Activated gamma-delta T cell treated with anti-CD3 and anti-CD28 coated beads, Interleukin-2, amount 50 U/mL, for 16 hours (primary cell): ENCODE data around the gene CHRNG.
"Not testable (repeated sequence)": the region's sequence is repeated elsewhere in the genome, so short reads cannot be mapped to it uniquely, and the experiment has no call there.

Experiments
- DNase-seq: peaks from one replicate; pipeline ENCODE4 v3.0.0-alpha.2; 2020; ENCODE audit warnings: low read depth

The CHRNG gene

DNA sequence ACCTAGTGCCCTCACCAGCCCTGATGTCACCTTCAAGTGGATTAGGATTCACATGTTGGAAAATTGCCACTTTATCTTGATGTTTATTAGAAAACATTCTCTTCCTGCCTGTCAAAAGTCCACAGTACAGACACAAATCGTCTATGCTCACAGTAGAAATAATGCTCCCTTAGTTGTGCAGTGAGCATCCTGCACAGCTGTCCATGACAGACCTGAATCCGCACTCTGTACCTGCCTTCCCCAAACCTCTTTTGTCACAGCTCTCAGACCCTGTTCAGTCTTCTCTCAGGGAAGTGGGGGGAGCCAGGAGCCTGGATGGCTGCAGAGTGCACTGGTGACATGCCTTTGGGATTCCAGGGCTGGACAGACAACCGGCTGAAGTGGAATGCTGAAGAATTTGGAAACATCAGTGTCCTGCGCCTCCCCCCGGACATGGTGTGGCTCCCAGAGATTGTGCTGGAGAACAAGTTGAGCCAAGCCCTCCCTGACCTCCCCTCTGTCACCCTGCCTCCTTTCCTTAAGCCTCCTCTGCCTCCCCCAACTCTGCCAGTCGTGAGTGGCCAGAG is 11.5 kb upstream of the CHRNG start:
- no peak for DNase-seq

DNA sequence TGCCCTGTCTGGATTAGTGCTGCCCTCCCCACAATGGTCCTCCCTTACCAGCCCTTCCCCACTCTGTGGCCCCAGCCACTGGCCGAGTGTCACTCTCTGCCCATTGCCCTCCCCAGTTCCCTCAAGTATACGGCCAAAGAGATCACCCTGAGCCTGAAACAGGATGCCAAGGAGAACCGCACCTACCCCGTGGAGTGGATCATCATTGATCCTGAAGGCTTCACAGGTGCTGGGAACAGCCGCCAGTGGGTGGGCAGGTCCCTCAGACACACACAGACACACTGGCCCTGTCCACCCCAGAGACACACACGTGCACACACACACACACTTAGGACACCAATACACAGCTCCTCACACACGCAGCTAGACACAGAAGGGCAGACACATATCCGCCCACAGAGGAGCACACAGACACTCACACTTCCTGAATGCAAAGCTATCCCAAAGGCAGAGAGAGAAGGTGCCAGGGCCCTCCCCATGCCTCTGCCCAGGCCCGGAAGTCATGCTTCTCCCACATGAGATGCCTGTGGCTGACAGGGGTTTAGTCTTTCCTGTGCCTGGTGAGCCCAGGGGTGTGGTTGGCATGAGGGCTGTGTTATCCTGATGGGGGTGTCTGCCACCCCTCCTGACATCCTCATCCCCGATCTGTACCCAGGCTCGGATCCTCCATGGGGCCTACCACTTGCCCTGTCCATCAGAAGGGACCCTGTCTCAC is 10.6 kb upstream of the CHRNG start:
- DNase-seq, result no peak

DNA sequence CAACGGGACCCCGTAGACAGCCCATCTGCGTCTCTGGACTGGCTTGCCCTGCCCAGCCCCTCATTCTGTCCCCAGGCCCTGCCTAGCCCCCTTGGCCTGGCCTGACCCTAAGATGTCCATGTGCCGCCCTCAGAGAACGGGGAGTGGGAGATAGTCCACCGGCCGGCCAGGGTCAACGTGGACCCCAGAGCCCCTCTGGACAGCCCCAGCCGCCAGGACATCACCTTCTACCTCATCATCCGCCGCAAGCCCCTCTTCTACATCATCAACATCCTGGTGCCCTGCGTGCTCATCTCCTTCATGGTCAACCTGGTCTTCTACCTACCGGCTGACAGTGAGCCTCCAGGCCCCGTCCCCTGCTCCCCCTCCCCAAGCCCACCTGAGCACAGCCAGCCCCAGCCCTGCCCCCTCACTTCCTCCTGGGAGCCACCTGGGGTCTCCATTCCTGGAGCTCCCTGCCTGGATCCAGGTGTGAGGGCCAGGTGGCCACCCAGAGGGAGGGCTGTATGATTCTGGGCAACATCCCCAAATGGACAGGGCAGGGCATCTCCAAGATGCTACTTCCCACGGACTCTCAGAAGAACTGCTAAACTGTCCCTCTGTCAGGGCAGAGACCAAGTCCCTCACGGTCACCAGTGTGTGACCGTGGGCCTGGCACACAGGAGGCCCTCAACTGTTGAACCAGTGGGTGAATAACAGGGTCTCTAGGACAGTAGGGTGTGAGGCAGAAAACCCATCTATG is 9.5 kb upstream of the CHRNG start:
- no peak for DNase-seq

- DNase-seq, result no peak
Measured at GRCh38 chr2:232530626-232531260, 8.7 kb upstream of the CHRNG start.

DNA sequence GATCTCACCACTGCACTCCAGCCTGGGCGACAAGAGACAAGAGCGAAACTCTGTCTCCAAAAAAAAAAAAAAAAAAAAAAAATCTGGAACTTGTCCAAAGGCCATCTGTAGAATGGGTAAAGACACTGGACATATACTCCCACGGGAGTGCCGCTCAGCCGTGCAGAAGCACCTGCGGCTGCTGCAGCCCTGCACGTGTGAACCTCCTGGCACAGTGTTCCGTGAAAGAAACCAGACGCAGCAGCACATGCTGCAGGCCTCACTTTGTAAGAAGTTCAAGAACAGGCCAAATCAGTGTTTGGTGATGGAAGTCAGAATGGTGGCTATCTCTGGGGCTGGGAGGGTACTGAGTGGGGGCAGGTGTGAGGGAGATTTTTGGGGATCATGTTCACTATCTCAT is 7.1 kb upstream of the CHRNG start:
- DNase-seq, result no peak

GRCh38 chr2:232532821-232533220 is 6.7 kb upstream of the CHRNG start:
- DNase-seq, result not testable (repeated sequence)

DNA sequence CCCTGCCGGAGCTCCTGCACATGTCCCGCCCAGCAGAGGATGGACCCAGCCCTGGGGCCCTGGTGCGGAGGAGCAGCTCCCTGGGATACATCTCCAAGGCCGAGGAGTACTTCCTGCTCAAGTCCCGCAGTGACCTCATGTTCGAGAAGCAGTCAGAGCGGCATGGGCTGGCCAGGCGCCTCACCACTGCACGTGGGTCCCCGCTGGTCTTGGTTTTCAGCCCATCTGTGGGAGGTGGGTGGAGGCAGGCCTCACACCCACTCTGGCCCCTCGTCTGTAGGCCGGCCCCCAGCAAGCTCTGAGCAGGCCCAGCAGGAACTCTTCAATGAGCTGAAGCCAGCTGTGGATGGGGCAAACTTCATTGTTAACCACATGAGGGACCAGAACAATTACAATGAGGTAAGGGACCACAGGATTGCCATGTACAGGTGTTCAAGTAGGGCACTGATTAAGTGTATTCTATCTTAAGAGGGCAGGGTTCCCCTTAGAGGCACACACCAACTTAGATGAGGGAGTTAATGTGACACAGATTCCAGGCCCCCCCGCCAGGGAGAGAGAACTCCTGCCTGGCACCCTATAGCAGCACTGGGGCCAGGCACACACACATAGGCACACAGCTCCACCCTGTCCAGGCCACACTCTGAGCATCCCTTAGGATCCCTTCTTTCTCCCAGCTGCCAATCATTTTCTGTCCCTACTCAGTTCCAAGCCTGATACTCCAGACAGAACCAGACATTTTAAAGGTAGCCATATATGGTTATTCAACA is 5.4 kb upstream of the CHRNG start:
- DNase-seq, result no peak

DNA sequence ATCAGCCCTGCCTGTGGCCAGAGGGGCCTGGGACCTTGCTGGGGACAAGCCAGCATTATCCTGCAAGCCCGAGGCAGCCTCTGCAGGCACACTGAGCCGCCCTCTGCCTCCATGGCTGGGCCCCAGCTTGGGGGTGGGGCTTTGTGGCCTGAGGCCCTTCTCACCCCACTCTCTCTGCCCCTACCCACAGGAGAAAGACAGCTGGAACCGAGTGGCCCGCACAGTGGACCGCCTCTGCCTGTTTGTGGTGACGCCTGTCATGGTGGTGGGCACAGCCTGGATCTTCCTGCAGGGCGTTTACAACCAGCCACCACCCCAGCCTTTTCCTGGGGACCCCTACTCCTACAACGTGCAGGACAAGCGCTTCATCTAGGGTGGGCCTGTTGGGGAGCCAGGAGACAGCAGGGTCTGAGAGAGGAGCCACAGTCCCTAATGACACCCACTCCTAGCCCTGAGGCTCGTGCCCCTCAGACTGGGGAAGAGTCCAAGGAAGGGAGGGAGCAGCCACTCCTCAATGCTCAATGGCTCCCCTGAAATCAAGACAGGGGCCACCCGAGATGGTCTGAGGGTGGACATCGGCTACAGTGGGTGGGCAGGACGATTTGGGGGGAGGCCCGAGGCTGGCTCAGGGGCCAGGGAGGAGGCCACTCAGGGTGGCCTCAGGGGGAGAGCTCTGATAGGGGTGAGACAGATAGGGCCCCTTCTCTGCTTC is 4.4 kb upstream of the CHRNG start:
- DNase-seq, result no peak

DNA sequence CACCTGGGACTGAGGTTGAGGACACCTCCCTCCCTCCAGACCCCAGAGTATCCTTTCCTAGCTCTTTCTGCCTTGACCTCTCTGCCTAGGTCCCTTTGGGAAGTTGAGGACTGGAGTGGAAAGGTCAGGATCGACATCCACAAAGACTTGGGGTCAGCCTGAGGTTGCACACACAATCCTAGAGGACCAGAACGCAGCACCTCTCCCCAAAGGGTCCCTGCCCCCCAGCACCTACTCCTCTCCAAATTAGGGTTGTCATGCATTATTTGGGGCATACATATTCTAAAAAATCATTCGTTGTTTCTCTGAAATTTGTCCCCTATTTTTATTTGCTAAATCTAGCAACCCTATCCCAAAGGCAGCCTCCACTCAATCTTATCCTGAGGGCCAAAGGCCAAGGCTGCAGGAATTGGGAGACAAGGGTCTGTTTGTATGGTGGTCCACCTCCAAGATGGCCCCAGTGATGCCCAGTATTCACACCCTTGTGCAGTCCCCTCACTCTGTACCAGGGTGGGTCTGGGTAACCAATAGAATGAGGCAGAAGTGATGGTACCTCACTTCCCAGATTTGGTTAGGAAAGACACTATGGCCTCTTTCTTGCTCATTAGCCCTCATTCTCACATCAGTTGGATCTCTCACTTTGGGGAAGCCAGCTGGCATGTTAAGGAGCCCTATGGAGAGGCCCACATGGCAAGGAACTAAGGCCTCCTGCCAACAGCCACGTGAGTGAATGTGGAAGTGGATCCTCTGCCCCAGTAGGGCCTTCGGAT is 3.5 kb upstream of the CHRNG start:
- no peak for DNase-seq

GRCh38 chr2:232537079-232537478 is 2.4 kb upstream of the CHRNG start:
- no peak for DNase-seq

DNA sequence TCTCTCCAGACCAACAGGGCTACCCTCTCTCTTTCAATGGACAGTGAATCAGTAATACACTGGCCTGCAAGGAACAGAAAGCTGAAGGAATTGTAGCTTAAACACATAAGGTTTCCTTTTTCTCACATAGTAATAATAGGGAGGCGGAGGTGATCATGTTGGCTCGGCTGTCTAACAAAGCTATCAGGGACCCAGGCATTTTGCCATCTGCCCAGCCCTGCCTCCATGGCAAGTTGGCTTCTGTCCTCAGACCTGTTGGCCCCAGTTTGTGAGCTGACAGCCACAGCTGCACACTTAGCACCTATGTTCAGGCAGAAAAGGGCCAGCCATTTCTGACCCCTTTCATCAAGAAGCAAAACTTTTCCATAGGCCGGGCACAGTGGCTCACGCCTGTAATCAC is 2.0 kb upstream of the CHRNG start:
- DNase-seq, result no peak

- no peak for DNase-seq
Measured at GRCh38 chr2:232538671-232539070, 821 bp upstream of the CHRNG start.

DNA sequence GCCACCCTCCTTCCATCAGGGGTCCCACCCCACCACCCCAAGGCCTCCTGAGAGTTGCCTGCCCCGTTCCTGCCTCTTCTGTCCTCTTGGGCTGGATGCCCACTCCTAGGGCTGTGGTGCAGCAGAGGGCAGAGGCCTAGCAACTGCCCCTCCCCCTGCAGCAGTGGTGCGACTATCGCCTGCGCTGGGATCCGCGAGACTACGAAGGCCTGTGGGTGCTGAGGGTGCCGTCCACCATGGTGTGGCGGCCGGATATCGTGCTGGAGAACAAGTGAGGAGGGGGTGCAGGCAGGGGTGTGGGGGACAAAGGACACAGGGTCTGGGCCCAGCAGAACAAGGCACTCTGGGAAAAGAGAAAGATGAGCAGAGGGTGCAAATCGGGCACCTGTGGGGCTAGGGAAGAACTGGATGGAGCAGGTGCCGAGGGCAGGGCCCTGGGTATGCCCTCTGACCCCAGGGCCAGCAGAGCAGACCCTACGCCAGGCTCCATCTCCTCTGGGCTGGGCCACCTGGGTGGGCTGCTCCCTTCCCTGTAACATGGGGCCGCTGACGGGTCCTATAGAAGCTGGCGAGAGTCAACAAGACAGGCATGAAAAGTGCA is 1.0 kb downstream of the CHRNG start:
- no peak for DNase-seq

DNA sequence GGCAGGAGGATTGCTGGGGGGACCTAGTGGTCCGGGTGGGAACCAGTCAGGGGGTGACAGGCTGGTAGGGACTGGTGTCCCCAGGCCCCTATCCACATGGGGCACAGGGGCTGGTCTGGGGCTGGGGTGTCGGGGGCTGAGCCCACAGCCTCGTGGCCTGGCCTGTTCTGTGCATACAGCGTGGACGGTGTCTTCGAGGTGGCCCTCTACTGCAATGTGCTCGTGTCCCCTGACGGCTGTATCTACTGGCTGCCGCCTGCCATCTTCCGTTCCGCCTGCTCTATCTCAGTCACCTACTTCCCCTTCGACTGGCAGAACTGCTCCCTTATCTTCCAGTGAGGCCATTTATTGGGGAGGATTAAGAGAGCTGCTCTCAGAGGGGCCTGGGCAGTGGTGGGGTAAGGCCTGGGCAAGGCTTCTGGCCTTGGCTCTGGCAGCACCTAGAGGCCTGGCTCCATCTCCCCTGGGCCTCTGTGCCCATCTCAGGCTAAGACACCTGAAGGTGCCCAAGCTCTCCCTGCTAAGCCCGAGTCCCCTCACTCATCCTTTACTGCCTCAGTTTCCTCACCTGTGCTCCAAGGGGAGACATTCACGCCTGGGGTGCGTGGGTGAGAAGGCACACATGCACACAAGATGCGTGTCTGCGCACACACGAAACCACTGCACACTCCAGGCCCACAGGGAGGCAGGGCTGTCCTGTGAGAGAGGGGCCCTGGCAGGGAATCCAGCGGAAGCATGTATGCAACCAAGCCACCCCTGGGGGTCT is 1.9 kb downstream of the CHRNG start:
- DNase-seq, result no peak

GRCh38 chr2:232541961-232542714 is 2.6 kb downstream of the CHRNG start:
- DNase-seq, result no peak

DNA sequence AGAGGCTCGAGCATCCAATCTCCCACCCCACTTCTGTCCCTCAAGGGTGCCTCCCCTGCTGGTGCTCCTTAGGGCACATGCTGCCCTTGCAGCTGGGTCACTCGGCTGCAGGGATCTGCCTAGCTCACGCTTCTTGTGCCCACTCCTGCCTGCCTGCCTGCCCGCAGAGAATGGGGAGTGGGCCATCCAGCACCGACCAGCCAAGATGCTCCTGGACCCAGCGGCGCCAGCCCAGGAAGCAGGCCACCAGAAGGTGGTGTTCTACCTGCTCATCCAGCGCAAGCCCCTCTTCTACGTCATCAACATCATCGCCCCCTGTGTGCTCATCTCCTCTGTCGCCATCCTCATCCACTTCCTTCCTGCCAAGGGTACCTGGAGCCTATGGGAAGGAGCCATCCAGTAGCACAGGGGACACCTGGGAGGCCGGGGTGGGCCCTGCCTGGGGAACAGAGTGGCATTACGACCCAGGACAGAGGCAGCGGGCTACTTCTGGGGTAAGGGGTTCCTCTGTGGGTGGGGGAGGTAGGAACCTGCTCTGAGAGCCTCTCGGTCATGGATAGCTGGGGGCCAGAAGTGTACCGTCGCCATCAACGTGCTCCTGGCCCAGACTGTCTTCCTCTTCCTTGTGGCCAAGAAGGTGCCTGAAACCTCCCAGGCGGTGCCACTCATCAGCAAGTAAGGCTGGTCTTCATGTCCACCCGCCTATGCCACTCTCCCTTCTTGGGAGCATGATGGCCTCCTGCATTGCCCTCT is 3.4 kb downstream of the CHRNG start:
- DNase-seq, result no peak

DNA sequence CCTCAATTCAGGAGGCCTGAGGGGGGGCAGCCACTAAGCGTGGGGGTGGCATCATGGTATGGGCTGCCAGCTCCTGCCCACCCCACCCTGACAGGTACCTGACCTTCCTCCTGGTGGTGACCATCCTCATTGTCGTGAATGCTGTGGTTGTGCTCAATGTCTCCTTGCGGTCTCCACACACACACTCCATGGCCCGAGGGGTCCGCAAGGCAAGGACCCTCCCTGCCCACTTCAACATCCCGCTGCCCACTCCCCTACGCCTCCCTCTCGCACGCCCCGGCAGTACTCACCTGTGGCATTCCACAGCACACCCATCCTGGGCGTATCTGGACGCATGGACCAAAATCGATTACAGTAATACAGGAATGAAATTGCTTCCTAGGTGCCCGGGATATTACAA is 4.0 kb downstream of the CHRNG start:
- no peak for DNase-seq
